Neural progenitor cell (in vitro differentiated cells): Measurements from ENCODE around the gene CCM2.

Experiments used
- EZH2 ChIP-seq: fragments of 200-600 bp; sonication (generic); IDR thresholded peaks from 2 replicates; pipeline ENCODE4 v1.6.1; 2017; ENCODE audit warnings: antibody characterized with exemption, mild to moderate bottlenecking, moderate library complexity
- TF ChIP-seq, protein P1 (sequence below): fragments of 200-600 bp; sonication (generic); IDR thresholded peaks from 2 replicates; pipeline ENCODE4 v1.5.1; 2017; ENCODE audit warnings: antibody characterized with exemption, mild to moderate bottlenecking

DNA sequence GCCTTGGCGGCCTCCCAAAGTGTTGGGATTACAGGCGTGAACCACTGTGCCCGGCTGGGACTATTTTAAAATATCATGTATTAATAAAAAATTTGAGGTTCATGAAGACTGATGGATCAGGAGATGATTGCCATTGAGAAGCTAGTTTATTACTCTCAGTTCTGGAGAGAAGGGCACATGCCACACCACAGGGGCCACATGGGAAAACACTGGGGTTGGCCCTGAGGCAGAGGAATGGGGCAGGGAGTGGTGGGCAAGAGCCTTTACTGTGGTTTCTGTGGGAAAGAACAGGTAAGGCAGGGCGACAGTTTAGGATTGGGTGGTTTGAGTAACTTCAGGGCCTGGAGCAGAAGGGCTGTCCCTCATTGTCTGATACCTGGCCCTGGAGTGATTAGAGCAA is 118.3 kb downstream of the CCM2 start:
- TF ChIP-seq, protein P1, sequence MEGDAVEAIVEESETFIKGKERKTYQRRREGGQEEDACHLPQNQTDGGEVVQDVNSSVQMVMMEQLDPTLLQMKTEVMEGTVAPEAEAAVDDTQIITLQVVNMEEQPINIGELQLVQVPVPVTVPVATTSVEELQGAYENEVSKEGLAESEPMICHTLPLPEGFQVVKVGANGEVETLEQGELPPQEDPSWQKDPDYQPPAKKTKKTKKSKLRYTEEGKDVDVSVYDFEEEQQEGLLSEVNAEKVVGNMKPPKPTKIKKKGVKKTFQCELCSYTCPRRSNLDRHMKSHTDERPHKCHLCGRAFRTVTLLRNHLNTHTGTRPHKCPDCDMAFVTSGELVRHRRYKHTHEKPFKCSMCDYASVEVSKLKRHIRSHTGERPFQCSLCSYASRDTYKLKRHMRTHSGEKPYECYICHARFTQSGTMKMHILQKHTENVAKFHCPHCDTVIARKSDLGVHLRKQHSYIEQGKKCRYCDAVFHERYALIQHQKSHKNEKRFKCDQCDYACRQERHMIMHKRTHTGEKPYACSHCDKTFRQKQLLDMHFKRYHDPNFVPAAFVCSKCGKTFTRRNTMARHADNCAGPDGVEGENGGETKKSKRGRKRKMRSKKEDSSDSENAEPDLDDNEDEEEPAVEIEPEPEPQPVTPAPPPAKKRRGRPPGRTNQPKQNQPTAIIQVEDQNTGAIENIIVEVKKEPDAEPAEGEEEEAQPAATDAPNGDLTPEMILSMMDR: no peak
- TF ChIP-seq EZH2: no peak
